ENCODE measurements around the gene MGAT4A. TPM values are rescaled to one million over a fixed set of nuclear protein-coding genes. Genes with fewer than 3 reads are reported as not detected.

MGAT4A gene
- total RNA-seq, 1 donor from 2014 or later, result 1.7 TPM

DNA sequence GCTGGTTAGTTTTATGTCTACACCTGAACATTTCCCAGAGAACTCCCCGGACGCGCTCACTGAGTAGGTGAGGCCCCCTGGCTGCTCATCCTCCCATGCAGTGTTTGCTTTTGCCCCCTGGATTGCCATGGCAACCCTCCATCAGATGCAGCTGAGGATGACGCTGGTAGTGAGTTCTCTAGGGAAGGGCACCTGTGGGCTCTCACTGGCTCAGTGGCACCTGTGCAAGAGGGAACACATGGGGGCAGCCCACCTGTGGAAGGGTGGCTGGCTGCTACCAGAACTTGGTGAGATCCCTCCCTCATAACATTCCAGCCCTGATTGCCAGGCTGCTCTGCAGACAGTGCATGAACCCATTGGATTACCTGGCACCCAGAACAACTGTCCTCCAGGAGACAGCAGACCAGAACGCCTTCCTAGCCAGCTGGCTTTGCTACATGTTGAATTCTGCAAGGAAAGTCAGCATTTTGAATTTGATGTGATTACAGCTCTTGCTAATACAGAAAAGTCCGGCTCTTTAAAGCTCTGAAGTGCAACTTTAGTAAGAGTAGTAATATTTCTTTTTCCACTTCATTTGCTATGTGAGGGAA lies 144.3 kb downstream of the MGAT4A start:
- no peaks in the 10 kb centered on the region for H3K27me3 ChIP-seq (ENCODE audit: insufficient read depth, low read length)
- Mint-ChIP-seq H3K27me3 (ENCODE audit: low read depth, unreplicated experiment) (no peaks in the 10 kb centered on the region), H3K9me3 (ENCODE audit: unreplicated experiment) (no peaks in the 10 kb centered on the region), H3K4me3 (ENCODE audit: unreplicated experiment) (no peak overlapping the region), H3K4me1 (ENCODE audit: low read depth, unreplicated experiment) (peaks cover 4% of the 10 kb centered on the region), H3K27ac (ENCODE audit: unreplicated experiment) (no peak overlapping the region), H3K36me3 (ENCODE audit: low read depth, unreplicated experiment) (peaks cover 5% of the 10 kb centered on the region)
- no peak overlapping the region for H3K4me2 ChIP-seq (ENCODE audit: low read length)
- no peaks in the 10 kb centered on the region for H3K9me3 ChIP-seq (ENCODE audit: insufficient read depth, low read depth, low read length)
- DNase-seq (ENCODE audit: low read depth) (no peak), FAIRE-seq (no peak)
- no peaks in the 10 kb centered on the region for H3K79me2 ChIP-seq (ENCODE audit: insufficient read depth, low read length)
- H3K27ac ChIP-seq (ENCODE audit: low read depth, low read length), result no peak overlapping the region
- H3K4me3 ChIP-seq (ENCODE audit: insufficient read depth, low read depth, low read length), result no peak overlapping the region
- no peak overlapping the region for H2AFZ ChIP-seq (ENCODE audit: low read depth, low read length)
- TF ChIP-seq CTCF (IDR thresholded peaks at IDR 0.05; ENCODE audit: insufficient read depth, low read depth, low read length) (no peak), EZH2 (IDR thresholded peaks at IDR 0.05; ENCODE audit: insufficient read depth, low read length) (no peak)
- H4K20me1 ChIP-seq (ENCODE audit: insufficient read depth, low read length), result no peaks in the 10 kb centered on the region
- H3K36me3 ChIP-seq (ENCODE audit: insufficient read depth, low read length), result peaks cover 4% of the 10 kb centered on the region
- no peaks in the 10 kb centered on the region for H3K4me1 ChIP-seq (ENCODE audit: insufficient read depth, low read length)
- H3K9ac ChIP-seq (ENCODE audit: low read length), result no peak overlapping the region

DNA sequence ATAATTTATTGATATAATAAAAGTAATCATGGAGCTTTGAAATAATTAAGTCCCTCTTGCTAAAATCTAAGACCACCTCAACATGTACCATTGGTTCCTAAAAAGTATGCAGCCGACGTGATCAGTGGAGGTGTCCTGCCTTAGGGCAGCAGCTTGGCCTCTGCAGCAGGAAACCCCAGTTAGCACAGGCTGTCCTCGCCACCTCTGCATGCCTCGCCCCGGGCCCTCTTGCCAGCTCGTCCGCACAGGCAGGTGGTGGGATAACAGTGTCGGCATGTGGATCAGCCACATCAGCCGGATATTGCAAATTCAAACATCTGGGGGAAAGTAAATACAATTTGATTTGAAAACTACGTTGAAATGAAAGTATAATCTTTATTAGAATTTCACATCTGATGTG lies 145.5 kb downstream of the MGAT4A start:
- H3K9me3 Mint-ChIP-seq (ENCODE audit: unreplicated experiment), result no peaks in the 10 kb centered on the region
- Histone ChIP-seq H3K9me3 (ENCODE audit: insufficient read depth, low read depth, low read length) (no peaks in the 10 kb centered on the region), H3K4me2 (ENCODE audit: low read length) (no peak overlapping the region), H3K27me3 (ENCODE audit: insufficient read depth, low read length) (no peaks in the 10 kb centered on the region), H3K79me2 (ENCODE audit: insufficient read depth, low read length) (no peaks in the 10 kb centered on the region), H2AFZ (ENCODE audit: low read depth, low read length) (no peak overlapping the region), H3K9ac (ENCODE audit: low read length) (no peak overlapping the region), H3K27ac (ENCODE audit: low read depth, low read length) (no peak overlapping the region), H3K36me3 (ENCODE audit: insufficient read depth, low read length) (peaks cover 4% of the 10 kb centered on the region), H3K4me3 (ENCODE audit: insufficient read depth, low read depth, low read length) (no peak overlapping the region), H3K4me1 (ENCODE audit: insufficient read depth, low read length) (no peaks in the 10 kb centered on the region), H4K20me1 (ENCODE audit: insufficient read depth, low read length) (no peaks in the 10 kb centered on the region)
- H3K27ac Mint-ChIP-seq (ENCODE audit: unreplicated experiment), result no peak overlapping the region
- no peaks in the 10 kb centered on the region for H3K27me3 Mint-ChIP-seq (ENCODE audit: low read depth, unreplicated experiment)
- H3K36me3 Mint-ChIP-seq (ENCODE audit: low read depth, unreplicated experiment), result peaks cover 8% of the 10 kb centered on the region
- FAIRE-seq, result no peak
- H3K4me1 Mint-ChIP-seq (ENCODE audit: low read depth, unreplicated experiment), result no peaks in the 10 kb centered on the region
- no peak for DNase-seq (ENCODE audit: low read depth)
- H3K4me3 Mint-ChIP-seq (ENCODE audit: unreplicated experiment), result no peak overlapping the region
- TF ChIP-seq EZH2 (IDR thresholded peaks at IDR 0.05; ENCODE audit: insufficient read depth, low read length), result no peak
- TF ChIP-seq CTCF (IDR thresholded peaks at IDR 0.05; ENCODE audit: insufficient read depth, low read depth, low read length), result no peak

- Histone ChIP-seq H3K27ac (ENCODE audit: low read depth, low read length) (no peak overlapping the region), H3K4me1 (ENCODE audit: insufficient read depth, low read length) (no peaks in the 10 kb centered on the region), H4K20me1 (ENCODE audit: insufficient read depth, low read length) (no peaks in the 10 kb centered on the region), H3K36me3 (ENCODE audit: insufficient read depth, low read length) (peaks cover 4% of the 10 kb centered on the region), H2AFZ (ENCODE audit: low read depth, low read length) (no peak overlapping the region), H3K4me3 (ENCODE audit: insufficient read depth, low read depth, low read length) (no peak overlapping the region), H3K79me2 (ENCODE audit: insufficient read depth, low read length) (no peaks in the 10 kb centered on the region), H3K27me3 (ENCODE audit: insufficient read depth, low read length) (no peaks in the 10 kb centered on the region), H3K9me3 (ENCODE audit: insufficient read depth, low read depth, low read length) (no peaks in the 10 kb centered on the region), H3K9ac (ENCODE audit: low read length) (no peak overlapping the region), H3K4me2 (ENCODE audit: low read length) (no peak overlapping the region)
- TF ChIP-seq CTCF (IDR thresholded peaks at IDR 0.05; ENCODE audit: insufficient read depth, low read depth, low read length), result no peak
- no peak for TF ChIP-seq EZH2 (IDR thresholded peaks at IDR 0.05; ENCODE audit: insufficient read depth, low read length)
- FAIRE-seq, result no peak
- no peaks in the 10 kb centered on the region for H3K4me1 Mint-ChIP-seq (ENCODE audit: low read depth, unreplicated experiment)
- H3K36me3 Mint-ChIP-seq (ENCODE audit: low read depth, unreplicated experiment), result peaks cover 8% of the 10 kb centered on the region
- H3K4me3 Mint-ChIP-seq (ENCODE audit: unreplicated experiment), result no peak overlapping the region
- no peak overlapping the region for H3K27ac Mint-ChIP-seq (ENCODE audit: unreplicated experiment)
- no peaks in the 10 kb centered on the region for H3K27me3 Mint-ChIP-seq (ENCODE audit: low read depth, unreplicated experiment)
- H3K9me3 Mint-ChIP-seq (ENCODE audit: unreplicated experiment), result no peaks in the 10 kb centered on the region
- no peak for DNase-seq (ENCODE audit: low read depth)
These were observed 146.9 kb downstream of the MGAT4A start for GRCh38 chr2:98583816-98584618.

Data from astrocyte (in vitro differentiated cells and primary cell).